Measurements from ENCODE around the gene ACTR10.

ACTR10 gene

GRCh38 chr14:58199726-58200479 lies at the start of gene ACTR10:
ACTR10 (plus strand) TSS chr14:58200149; CDS start chr14:58200218, 69 bp downstream.
- DNase-seq = peak; percentile 92

GRCh38 chr14:58150243-58150805 lies 49.6 kb upstream of the ACTR10 start:
- no peak for DNase-seq

GRCh38 chr14:58151133-58152013 lies 48.6 kb upstream of the ACTR10 start:
- DNase-seq = peak; percentile 39

DNA sequence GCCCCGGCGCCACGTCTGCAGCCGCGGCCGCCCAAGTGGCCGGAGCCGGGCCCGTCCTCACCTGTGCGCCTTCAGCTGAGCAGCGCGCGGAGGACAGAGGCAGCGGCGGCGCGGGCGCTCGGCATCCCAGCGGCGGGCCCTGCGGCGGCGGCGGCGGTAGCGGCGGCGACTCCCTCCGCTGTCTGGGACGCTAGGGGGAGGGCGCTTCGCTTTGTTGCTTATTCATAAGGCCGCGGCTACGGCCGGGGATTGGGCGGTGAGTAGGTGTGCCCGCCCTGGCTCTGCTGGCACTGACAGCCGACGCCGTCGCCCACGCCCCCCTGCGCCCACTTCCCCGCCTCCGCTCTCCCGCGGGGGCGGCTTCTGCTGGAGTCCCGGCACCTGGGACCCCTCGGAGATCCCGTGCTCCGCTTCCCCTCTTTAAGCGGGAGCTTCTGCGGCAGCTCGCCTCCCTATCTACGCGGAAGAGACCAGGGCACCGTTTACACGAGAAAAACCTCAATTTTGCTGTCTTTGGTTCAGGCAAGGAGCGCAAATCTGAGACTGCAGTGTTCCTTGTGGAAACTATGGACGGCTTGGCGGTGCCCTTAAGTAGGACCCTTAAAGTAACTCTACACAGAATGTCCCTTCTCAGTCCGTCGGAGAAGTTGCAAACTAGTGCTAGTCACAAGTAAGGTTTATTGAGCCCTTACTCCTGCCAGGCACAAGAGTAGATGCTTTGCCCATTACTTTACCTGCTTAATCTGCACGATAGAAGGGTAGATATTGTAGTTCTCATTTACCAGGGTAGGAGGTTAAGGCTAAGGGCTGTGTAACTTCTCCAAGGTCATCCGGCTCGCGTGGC lies 47.7 kb upstream of the ACTR10 start, which contains the start of gene ARMH4:
ARMH4 (minus strand) TSS at position 200 of the 844 bp plus-strand sequence. CDS start 12,855 bp downstream, outside the sequence.
- DNase-seq = peak; percentile 82

DNA sequence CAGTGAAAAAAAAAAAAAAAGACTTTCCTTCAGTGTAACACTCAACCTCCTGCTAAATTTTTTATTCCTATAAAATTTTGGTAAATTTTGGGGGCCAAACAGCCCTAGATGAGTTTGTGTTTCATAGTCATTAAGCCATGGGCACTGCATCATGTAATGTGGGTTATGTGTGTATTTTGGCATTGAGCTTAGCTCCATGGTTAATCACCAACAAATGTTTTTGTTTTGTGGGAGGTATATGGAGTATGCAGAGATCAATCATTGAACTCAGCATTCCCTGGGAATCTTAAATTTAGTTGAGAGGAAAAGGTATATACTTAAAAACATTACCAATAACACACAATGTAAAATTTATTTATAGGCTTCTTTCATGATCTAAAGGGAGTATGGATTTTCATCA lies 39.4 kb upstream of the ACTR10 start:
- DNase-seq = no peak

DNA sequence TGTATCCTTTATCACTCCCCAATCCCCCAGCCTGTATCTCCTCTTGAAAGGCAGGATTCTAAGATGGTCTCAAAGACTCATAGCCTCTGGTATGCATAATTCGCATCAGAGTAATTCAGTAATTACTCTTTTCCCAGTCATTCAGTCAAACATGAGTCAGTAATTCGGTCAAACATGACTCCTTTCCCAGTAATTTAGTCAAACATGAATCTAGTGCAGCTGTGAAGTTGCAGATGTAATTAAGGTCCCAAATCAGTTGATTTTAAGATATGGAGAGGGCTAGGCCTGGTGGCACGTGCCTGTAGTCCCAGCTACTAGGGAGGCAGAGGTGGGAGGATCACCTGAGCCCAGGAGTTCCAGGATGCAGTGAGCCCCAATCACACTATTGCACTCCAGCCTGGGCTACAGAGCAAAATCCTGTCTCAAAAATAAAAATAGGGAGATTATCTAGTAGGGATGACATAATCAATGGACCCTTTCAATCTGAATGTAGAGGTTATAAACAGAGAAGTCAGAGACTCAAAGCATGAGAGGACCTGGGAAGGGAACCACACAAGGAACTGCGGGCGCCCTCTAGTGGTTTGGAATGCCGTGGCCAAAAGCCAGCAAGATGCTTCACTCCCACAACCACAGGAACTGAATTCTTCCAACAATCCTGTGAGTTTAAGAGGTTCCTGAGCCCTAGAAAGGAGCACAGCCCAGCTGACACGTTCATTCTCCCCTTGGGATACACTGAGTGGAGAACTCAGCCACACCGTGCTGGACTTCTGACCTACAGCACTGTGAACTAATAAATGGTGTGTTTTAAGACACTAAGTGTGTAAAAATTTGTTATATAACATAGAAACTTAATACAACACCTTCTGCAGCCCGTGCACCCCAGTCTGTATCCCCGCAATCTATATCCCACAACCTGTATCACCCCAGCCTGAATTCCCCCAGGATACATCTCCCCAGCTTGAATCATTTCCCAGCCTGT lies 33.7 kb upstream of the ACTR10 start:
- DNase-seq = peak; percentile 67

DNA sequence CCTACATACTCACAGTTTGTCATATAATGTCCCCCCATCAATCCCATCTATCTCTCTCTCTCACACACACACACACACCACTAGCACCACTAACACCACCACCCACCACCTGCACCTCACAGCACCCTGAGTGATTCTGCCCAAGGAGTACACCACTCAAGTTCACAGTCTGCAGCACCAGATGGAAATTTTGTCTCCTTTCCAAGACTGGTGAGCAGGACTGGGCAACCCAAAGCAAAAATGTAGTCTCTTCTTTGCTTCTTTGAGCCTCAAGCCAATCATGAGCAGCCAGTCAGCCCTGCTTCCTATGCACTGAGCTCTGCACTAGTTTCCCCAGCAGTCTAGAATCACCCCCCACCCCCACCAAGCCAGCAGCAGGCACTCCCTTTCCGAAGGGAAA lies 32.9 kb upstream of the ACTR10 start:
- no peak for DNase-seq

GRCh38 chr14:58167891-58168290 lies 32.1 kb upstream of the ACTR10 start:
- no peak for DNase-seq

DNA sequence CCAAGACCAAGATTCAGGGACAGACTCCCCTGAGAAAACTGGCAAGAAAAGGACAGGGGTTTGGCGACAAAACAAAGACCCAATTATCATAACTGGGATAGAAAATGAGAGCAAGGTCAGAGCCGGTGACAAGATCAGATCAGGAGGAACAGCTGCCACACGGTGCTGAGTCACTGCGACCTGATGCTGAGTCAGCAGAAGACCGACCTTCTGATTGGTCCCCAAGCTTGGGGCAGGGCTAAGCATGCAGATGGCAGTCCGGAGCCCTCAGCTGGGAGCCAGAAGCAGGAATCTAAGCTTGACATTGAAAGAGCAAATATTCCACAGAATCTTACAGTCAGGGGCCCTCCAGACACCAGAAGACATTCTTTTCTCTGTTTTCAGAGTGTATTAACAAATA lies 28.9 kb upstream of the ACTR10 start:
- DNase-seq = peak; percentile 88

DNA sequence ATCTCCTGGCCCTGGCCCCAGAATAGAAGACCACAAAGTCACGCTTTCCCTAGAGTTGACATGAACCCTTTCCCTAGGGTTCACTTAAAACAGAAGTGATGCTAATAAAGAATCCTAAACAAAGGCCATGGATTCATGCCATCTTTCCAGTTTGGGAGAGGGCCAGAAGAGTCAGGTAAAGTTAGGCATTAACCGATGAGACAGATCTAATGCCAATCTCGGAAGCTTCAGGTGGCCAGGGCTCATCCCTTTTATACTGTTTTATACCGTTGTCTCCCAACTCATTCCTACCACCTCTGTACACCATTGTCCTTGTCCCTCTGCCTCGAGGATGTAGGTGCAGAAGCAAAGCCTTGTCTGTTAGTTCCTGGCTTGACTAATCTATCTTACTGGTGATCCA lies 22.8 kb upstream of the ACTR10 start:
- DNase-seq = no peak

DNA sequence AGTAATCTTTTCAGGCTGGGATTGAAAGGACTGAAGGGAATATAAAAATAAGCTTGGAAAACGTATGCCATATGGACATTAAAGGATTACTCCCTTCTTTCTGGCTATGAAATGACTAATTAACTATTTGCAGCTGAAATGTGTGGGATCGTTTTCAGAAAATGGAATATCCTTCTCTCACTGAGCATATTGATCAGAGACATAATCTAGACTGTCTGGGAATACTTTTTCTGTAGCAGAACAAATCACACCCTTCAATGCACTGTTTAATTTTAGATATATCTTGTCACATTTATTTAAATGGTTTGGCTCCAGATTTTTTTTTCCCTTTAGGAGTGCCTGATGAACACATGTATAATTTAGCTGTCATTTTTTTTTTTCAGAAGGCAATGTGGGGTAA lies 10.8 kb upstream of the ACTR10 start:
- no peak for DNase-seq

- no peak for DNase-seq
Observed at GRCh38 chr14:58191763-58192601, 8.0 kb upstream of the ACTR10 start.

GRCh38 chr14:58193542-58193941 lies 6.4 kb upstream of the ACTR10 start:
- no peak for DNase-seq

DNA sequence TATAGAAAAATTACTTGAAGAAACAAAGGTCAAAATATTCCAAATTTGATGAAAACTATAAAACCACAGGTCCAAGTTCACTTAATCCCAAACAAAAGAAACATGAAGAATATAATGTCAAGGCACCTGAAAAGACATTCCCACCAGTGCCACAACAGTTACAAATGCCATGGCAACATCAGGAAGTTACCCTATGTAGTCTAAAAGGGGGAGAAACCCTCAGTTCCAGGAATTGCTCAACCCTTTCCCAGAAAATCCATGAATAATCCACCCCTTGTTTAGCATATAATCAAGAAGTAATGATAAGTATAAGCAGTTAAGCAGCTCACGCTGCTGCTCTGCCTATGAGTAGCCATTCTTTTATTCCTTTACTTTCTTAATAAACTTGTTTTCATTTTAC lies 3.8 kb upstream of the ACTR10 start:
- DNase-seq = no peak

GRCh38 chr14:58198086-58198485 lies 1.9 kb upstream of the ACTR10 start:
- no peak for DNase-seq

DNA sequence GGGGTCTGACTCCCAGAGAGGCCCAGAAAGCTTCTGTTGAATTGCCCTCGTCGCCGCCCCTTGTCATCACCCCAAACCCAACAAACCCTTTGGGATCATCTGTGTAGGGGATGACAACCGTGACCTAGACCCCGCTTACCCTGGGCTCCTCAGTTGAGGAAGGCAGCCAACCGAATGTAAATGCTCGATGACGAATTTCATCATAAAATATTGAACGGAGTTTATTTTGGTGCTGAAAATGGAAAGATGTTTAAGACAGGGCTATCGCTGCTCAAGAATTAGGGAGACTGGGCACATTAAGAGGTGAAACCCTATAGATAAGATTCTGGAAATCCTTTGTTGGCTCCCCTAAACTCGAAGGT lies 512 bp downstream of the ACTR10 start:
- DNase-seq = no peak

GRCh38 chr14:58200846-58201245 lies 897 bp downstream of the ACTR10 start:
- DNase-seq = no peak

DNA sequence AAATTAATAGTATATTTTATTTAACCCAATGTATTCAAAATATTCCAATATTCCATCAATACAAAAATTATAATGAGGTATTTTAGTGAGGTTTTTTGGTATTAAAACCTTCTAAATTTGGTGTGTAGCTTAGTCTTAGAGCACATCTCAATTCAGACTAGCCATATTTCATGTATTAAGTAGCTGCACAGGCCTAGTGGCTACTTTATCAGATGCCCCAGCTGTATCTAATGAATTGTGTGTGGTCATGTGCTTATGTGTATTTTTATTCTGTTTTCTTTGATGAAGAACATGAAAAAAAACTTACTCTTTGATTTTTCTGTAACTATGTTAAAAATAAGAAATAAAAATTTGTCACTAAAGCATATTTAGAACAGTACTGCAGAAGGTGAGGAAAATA lies 13.2 kb downstream of the ACTR10 start:
- no peak for DNase-seq

DNA sequence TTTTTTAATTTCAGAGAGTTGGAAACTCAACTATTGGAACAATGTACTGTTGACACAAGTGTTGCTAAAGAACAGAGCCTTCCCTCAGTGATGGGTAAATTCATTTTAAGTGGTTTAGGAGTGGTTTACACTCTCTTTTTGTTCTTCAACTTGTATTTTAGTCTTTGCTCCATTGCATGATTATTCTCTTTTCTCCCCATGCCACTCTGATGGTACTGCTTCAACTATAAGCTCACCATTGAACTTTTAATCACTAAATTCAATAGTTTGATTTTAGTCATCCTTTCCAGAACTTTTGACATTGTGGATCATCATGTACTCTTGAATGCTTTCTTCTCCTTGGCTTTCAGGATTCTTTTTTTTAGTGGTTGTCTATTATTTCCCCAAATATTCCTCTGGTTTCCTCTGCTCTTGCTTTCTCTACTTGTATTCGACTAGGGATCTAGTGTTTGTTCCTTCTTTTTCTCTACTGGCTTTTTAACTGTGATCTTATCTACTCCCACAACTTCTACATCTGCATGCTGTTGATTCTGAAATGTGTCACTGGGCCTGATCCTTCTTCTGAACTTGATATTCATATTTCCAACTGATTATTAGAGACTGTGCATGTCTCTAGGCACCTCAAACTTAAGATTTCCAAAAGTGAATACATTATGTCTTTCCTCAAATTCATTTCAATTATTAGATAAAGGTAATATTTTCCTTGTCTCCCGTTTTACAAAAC lies 15.4 kb downstream of the ACTR10 start:
- no peak for DNase-seq

- DNase-seq = no peak
Observed at GRCh38 chr14:58216544-58216943, 16.6 kb downstream of the ACTR10 start.

Measured in NCI-H1105 (cell line).